ENCODE results near the gene TBX21. TPM values are rescaled to one million over a fixed set of nuclear protein-coding genes. Genes with fewer than 3 reads are reported as not detected.

Gene TBX21
- total and polyA plus RNA-seq, 2 of the 4 experiments (the other 2 are of a cell fraction), result not detected

DNA sequence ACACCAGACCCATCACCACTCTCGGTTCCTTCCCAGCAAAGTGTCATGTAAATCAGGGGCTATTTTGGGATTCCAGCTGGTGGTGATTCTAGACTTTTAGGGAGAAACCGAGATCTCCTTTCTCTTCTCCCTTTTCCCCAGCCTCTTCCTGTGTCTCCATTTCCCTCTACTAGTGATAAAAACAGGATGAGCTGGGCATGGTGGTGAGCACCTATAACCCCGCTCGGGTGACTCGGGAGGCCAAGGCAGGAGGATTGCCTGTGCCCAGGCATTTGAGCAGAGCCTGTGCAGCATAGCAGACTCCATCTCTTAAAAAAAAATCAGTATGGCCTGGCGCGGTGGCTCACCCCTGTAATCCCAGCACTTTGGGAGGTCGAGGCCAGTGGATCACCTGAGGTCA lies 6.1 kb downstream of the TBX21 start:
- H3K9me1 ChIP-seq (ENCODE audit: insufficient read depth, low read length), result no peaks in the 10 kb centered on the region
- H3K36me3 ChIP-seq (ENCODE audit: control insufficient read depth, insufficient read depth, low read length), result no peaks in the 10 kb centered on the region
- no peaks in the 10 kb centered on the region; the same call in 1 of the 2 replicates for H4K20me1 ChIP-seq (ENCODE audit: insufficient read depth, low read length)
- TF ChIP-seq RFX5 (IDR thresholded peaks at IDR 0.05; ENCODE audit: low read depth, low read length) (no peak), RAD21 (IDR thresholded peaks at IDR 0.05; ENCODE audit: low read length) (no peak), SMC3 (IDR thresholded peaks at IDR 0.05; ENCODE audit: low read depth, low read length) (no peak), NFE2L2 (IDR thresholded peaks at IDR 0.05; ENCODE audit: low read depth, low read length) (no peak), CHD1 (IDR thresholded peaks at IDR 0.05; ENCODE audit: low read depth, low read length) (no peak), MAFK (IDR thresholded peaks at IDR 0.05; ENCODE audit: low read depth, low read length) (no peak), POLR2A (IDR thresholded peaks at IDR 0.05; ENCODE audit: low read depth, low read length) (no peak), FOS (IDR thresholded peaks at IDR 0.05; ENCODE audit: low read depth, low read length) (no peak), MXI1 (IDR thresholded peaks at IDR 0.05; ENCODE audit: borderline replicate concordance, low read depth, low read length) (no peak), MAZ (IDR thresholded peaks at IDR 0.05; ENCODE audit: borderline replicate concordance, low read depth, low read length) (no peak), CEBPB (IDR thresholded peaks at IDR 0.05; ENCODE audit: low read depth, low read length) (no peak), BHLHE40 (IDR thresholded peaks at IDR 0.05; ENCODE audit: low read depth, low read length) (no peak), RCOR1 (IDR thresholded peaks at IDR 0.05; ENCODE audit: insufficient replicate concordance, low read length) (no peak)
- TF ChIP-seq, protein P1, sequence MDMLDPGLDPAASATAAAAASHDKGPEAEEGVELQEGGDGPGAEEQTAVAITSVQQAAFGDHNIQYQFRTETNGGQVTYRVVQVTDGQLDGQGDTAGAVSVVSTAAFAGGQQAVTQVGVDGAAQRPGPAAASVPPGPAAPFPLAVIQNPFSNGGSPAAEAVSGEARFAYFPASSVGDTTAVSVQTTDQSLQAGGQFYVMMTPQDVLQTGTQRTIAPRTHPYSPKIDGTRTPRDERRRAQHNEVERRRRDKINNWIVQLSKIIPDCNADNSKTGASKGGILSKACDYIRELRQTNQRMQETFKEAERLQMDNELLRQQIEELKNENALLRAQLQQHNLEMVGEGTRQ (IDR thresholded peaks at IDR 0.05; ENCODE audit: low read depth, low read length), result no peak
- TF ChIP-seq, protein P2, sequence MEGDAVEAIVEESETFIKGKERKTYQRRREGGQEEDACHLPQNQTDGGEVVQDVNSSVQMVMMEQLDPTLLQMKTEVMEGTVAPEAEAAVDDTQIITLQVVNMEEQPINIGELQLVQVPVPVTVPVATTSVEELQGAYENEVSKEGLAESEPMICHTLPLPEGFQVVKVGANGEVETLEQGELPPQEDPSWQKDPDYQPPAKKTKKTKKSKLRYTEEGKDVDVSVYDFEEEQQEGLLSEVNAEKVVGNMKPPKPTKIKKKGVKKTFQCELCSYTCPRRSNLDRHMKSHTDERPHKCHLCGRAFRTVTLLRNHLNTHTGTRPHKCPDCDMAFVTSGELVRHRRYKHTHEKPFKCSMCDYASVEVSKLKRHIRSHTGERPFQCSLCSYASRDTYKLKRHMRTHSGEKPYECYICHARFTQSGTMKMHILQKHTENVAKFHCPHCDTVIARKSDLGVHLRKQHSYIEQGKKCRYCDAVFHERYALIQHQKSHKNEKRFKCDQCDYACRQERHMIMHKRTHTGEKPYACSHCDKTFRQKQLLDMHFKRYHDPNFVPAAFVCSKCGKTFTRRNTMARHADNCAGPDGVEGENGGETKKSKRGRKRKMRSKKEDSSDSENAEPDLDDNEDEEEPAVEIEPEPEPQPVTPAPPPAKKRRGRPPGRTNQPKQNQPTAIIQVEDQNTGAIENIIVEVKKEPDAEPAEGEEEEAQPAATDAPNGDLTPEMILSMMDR (conservative IDR thresholded peaks at IDR 0.05; ENCODE audit: low read depth, low read length), result no peak
- TF ChIP-seq, protein P3, sequence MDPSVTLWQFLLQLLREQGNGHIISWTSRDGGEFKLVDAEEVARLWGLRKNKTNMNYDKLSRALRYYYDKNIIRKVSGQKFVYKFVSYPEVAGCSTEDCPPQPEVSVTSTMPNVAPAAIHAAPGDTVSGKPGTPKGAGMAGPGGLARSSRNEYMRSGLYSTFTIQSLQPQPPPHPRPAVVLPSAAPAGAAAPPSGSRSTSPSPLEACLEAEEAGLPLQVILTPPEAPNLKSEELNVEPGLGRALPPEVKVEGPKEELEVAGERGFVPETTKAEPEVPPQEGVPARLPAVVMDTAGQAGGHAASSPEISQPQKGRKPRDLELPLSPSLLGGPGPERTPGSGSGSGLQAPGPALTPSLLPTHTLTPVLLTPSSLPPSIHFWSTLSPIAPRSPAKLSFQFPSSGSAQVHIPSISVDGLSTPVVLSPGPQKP (IDR thresholded peaks at IDR 0.05; ENCODE audit: borderline replicate concordance, low read depth, low read length), result no peak
- intact Hi-C loops (cut with micrococcal nuclease) (no loop called here), dilution Hi-C loops (cut with HindIII; ENCODE audit: low sequenced_read_pairs, unreplicated experiment) (no loop called here), in situ Hi-C loops (cut with MboI; ENCODE audit: low sequenced_read_pairs) (no loop called here)
- ATAC-seq (ENCODE audit: low read depth) (no peak), DNase-seq (no peak)
- no peak overlapping the region for H2BK5ac ChIP-seq (ENCODE audit: low read depth, low read length, poor library complexity, severe bottlenecking)
- no peak overlapping the region for H3K23ac ChIP-seq (ENCODE audit: low read depth, low read length)
- H3K4ac ChIP-seq (ENCODE audit: low read depth, low read length), result no peak overlapping the region
- no peak overlapping the region for H2BK20ac ChIP-seq (ENCODE audit: low read depth, low read length)
- no peak overlapping the region for H3K14ac ChIP-seq (replicated peaks; ENCODE audit: low read depth, low read length)
- no peak overlapping the region for H3K27ac ChIP-seq (ENCODE audit: insufficient read depth, low read length)
- no peaks in the 10 kb centered on the region for H3K4me1 ChIP-seq (ENCODE audit: control insufficient read depth, insufficient read depth, low read length)
- no peak overlapping the region for H2AFZ ChIP-seq (replicated peaks; ENCODE audit: low read length, poor library complexity)
- CTCF ChIA-PET, result no interaction called here
- no peak overlapping the region for H3K56ac ChIP-seq (ENCODE audit: extremely low read depth, insufficient read depth, low read length)
- POLR2A ChIA-PET (ENCODE audit: unreplicated experiment), result no interaction called here
- BruUV-seq (replicated peaks), result no TSS peak
- H3K27me3 ChIP-seq (ENCODE audit: control insufficient read depth, insufficient read depth, low read length), result peaks cover 62% of the 10 kb centered on the region
- H2AK9ac ChIP-seq (replicated peaks; ENCODE audit: low read depth, low read length, poor library complexity), result no peak overlapping the region
- H3K9ac ChIP-seq (ENCODE audit: low read depth, low read length), result no peak overlapping the region
- no peak overlapping the region for H4K8ac ChIP-seq (ENCODE audit: low read depth in 2 of 2, low read length in 2 of 2)
- no peak overlapping the region for H3K18ac ChIP-seq (ENCODE audit: low read depth, low read length)
- no peak overlapping the region for H2AK5ac ChIP-seq (ENCODE audit: low read depth, low read length)
- no peak overlapping the region for H3K4me2 ChIP-seq (ENCODE audit: low read depth, low read length)
- no peak overlapping the region for H2BK120ac ChIP-seq (ENCODE audit: low read depth, low read length)
- no peak overlapping the region for H4K91ac ChIP-seq (ENCODE audit: insufficient read depth, low read depth, low read length)
- H3K4me3 ChIP-seq (ENCODE audit: insufficient read depth, low read depth, low read length), result no peak overlapping the region
- 90% methylated on average over 4 of the region's 8 CpGs; no CpG with 5 or more reads in 1 of the 2 experiments for WGBS, 2 experiments (ENCODE audit: extremely low coverage in 2 of 2, insufficient read length in 1 of 2)
- no peak overlapping the region for H4K5ac ChIP-seq (ENCODE audit: low read depth, low read length)
- H3K79me1 ChIP-seq (ENCODE audit: low read depth in 1 of 2, low read length in 2 of 2), result no peaks in the 10 kb centered on the region
- no peak overlapping the region for H2BK15ac ChIP-seq (ENCODE audit: low read depth, low read length)
- H3K9me3 ChIP-seq (ENCODE audit: control insufficient read depth, insufficient read depth, low read length), result peaks cover 5% of the 10 kb centered on the region

All from IMR-90 (cell line).